Measurements from ENCODE around the gene FOXL3. TPM values are rescaled to one million over a fixed set of nuclear protein-coding genes. Genes with fewer than 3 reads are reported as not detected.
A peak's percentile ranks its signal among the peaks of the same experiment; 100 is the strongest.

Gene FOXL3
- total RNA-seq, 1 experiment from 2014 or later: not detected

DNA sequence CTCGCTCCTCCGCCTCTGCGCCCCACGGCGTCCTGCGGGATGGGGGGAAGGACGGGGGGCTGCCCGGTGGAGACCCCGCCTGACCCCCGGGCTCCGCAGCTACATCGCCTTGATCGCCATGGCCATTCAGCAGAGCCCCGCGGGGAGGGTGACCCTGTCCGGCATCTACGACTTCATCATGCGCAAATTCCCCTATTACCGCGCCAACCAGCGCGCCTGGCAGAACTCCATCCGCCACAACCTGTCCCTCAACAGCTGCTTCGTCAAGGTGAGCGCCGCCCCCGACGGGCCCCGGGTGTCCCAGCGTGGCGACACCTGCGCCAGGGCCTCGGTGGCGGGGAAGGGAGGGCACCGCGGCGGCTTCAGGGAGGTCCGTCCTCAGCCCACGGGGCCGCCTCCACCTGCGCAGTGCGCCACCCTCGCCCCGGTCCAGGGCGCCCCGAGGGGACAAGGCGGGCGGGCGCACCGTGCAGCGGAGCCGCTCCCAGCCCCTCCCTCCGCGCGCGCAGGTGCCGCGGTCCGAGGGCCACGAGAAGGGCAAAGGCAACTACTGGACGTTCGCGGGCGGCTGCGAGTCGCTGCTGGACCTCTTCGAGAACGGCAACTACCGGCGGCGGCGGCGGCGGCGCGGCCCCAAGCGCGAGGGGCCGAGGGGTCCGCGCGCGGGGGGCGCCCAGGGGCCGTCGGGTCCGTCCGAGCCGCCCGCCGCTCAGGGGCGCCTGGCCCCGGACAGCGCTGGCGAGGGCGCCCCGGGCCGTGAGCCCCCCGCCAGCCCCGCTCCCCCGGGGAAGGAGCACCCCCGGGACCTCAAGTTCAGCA is 793 bp downstream of the FOXL3 start:
- peak; percentile 95 for TF ChIP-seq EZH2 (IDR thresholded peaks at IDR 0.05; ENCODE audit: borderline replicate concordance, low read depth, low read length, poor library complexity, severe bottlenecking)
- TF ChIP-seq, protein P1, sequence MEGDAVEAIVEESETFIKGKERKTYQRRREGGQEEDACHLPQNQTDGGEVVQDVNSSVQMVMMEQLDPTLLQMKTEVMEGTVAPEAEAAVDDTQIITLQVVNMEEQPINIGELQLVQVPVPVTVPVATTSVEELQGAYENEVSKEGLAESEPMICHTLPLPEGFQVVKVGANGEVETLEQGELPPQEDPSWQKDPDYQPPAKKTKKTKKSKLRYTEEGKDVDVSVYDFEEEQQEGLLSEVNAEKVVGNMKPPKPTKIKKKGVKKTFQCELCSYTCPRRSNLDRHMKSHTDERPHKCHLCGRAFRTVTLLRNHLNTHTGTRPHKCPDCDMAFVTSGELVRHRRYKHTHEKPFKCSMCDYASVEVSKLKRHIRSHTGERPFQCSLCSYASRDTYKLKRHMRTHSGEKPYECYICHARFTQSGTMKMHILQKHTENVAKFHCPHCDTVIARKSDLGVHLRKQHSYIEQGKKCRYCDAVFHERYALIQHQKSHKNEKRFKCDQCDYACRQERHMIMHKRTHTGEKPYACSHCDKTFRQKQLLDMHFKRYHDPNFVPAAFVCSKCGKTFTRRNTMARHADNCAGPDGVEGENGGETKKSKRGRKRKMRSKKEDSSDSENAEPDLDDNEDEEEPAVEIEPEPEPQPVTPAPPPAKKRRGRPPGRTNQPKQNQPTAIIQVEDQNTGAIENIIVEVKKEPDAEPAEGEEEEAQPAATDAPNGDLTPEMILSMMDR (conservative IDR thresholded peaks at IDR 0.05; ENCODE audit: low read depth, low read length): no peak
- Histone ChIP-seq H3K9me3 (ENCODE audit: low read depth, low read length, poor library complexity, severe bottlenecking) (no peaks in the 10 kb centered on the region), H3K4me1 (ENCODE audit: insufficient read depth, low read length, poor library complexity, severe bottlenecking) (no peaks in the 10 kb centered on the region), H3K27ac (ENCODE audit: low read depth, low read length, poor library complexity, severe bottlenecking) (no peak overlapping the region), H3K4me3 (ENCODE audit: low read depth, low read length, poor library complexity, severe bottlenecking) (no peak overlapping the region), H3K36me3 (ENCODE audit: insufficient read depth, low read length, poor library complexity, severe bottlenecking) (no peaks in the 10 kb centered on the region), H3K27me3 (replicated peaks; ENCODE audit: insufficient read depth, low read depth, low read length, poor library complexity) (peaks cover 90% of the 10 kb centered on the region)
- ChIA-PET POLR2A (ENCODE audit: low non-redundant PET) (no interaction called here), CTCF (no interaction called here)
- BruUV-seq (replicated peaks): no TSS peak
- intact Hi-C loops (cut with micrococcal nuclease; ENCODE audit: unreplicated experiment): no loop called here
- DNase-seq (ENCODE audit: low spot score): no peak

DNA sequence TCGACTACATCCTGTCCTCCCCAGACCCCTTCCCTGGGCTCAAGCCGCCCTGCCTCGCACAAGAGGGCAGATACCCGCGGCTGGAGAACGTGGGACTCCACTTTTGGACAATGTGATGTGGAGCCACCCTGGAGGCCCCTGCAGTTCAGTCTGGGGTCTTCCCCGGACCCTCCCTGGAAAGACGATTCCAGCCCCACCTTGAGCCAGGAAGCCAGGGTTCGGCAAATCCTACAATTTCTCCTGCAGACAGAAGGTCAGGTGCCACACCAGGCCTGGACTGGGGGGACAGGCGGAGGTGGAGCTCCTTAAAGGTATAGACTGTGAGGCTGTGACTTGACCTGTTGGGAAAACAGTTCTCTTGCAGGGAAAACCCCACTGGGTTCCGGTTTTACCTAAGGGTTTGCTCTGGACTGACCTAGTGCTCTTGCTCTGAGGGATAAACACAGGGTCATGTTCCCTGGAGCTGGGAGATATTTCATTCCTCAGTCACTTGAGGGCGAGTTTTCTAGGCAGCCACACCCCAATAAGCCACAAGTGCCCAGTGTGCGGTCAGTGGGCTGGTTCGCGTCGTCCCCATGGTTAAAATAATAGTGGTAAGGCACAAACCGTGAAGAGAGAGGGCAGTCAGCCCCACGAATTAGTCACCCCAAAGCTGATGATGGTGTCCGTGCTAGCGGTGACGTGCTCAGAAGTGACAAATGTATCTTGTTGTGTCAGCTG is 1.6 kb downstream of the FOXL3 start:
- H3K4me1 ChIP-seq (ENCODE audit: insufficient read depth, low read length, poor library complexity, severe bottlenecking): no peaks in the 10 kb centered on the region
- ChIA-PET CTCF (no interaction called here), POLR2A (ENCODE audit: low non-redundant PET) (no interaction called here)
- DNase-seq (ENCODE audit: low spot score): no peak
- no peaks in the 10 kb centered on the region for H3K9me3 ChIP-seq (ENCODE audit: low read depth, low read length, poor library complexity, severe bottlenecking)
- TF ChIP-seq, protein P1 (conservative IDR thresholded peaks at IDR 0.05; ENCODE audit: low read depth, low read length): no peak
- TF ChIP-seq EZH2 (IDR thresholded peaks at IDR 0.05; ENCODE audit: borderline replicate concordance, low read depth, low read length, poor library complexity, severe bottlenecking): peak; percentile 73
- no peak overlapping the region for H3K4me3 ChIP-seq (ENCODE audit: low read depth, low read length, poor library complexity, severe bottlenecking)
- H3K27me3 ChIP-seq (replicated peaks; ENCODE audit: insufficient read depth, low read depth, low read length, poor library complexity): peaks cover 82% of the 10 kb centered on the region
- BruUV-seq (replicated peaks): no TSS peak
- no peak overlapping the region for H3K27ac ChIP-seq (ENCODE audit: low read depth, low read length, poor library complexity, severe bottlenecking)
- intact Hi-C loops (cut with micrococcal nuclease; ENCODE audit: unreplicated experiment): no loop called here
- no peaks in the 10 kb centered on the region for H3K36me3 ChIP-seq (ENCODE audit: insufficient read depth, low read length, poor library complexity, severe bottlenecking)

DNA sequence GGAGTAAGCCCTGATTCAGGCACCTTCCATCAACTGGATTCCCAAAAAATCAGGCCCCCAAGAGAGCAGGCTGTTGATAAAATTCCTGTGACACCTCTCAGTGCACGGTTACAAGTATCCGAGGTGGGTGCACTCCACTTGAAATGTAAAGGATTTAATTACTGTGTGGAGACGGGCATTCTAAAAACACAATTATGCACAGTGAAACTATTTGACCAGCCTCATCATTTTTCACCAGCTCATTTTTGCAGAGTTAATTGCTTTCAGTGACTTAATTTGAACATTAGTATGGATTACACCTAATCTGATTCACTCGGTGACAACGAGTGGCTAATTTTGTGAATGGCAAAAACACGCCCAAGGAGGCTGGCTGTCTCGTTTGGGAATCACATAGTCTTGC is 2.3 kb downstream of the FOXL3 start:
- no peak overlapping the region for H3K4me3 ChIP-seq (ENCODE audit: low read depth, low read length, poor library complexity, severe bottlenecking)
- TF ChIP-seq, protein P1 (conservative IDR thresholded peaks at IDR 0.05; ENCODE audit: low read depth, low read length): no peak
- no peak for TF ChIP-seq EZH2 (IDR thresholded peaks at IDR 0.05; ENCODE audit: borderline replicate concordance, low read depth, low read length, poor library complexity, severe bottlenecking)
- intact Hi-C loops (cut with micrococcal nuclease; ENCODE audit: unreplicated experiment): no loop called here
- no peaks in the 10 kb centered on the region for H3K36me3 ChIP-seq (ENCODE audit: insufficient read depth, low read length, poor library complexity, severe bottlenecking)
- DNase-seq (ENCODE audit: low spot score): no peak
- no TSS peak for BruUV-seq (replicated peaks)
- H3K27me3 ChIP-seq (replicated peaks; ENCODE audit: insufficient read depth, low read depth, low read length, poor library complexity): peaks cover 78% of the 10 kb centered on the region
- H3K4me1 ChIP-seq (ENCODE audit: insufficient read depth, low read length, poor library complexity, severe bottlenecking): no peaks in the 10 kb centered on the region
- H3K27ac ChIP-seq (ENCODE audit: low read depth, low read length, poor library complexity, severe bottlenecking): no peak overlapping the region
- POLR2A ChIA-PET (ENCODE audit: low non-redundant PET): no interaction called here
- no peaks in the 10 kb centered on the region for H3K9me3 ChIP-seq (ENCODE audit: low read depth, low read length, poor library complexity, severe bottlenecking)
- CTCF ChIA-PET: no interaction called here

Data from A673 (cell line).